GM23248 (cell line): ENCODE data around the gene P2RY12. TPM values are rescaled to one million over a fixed set of nuclear protein-coding genes. Genes with fewer than 3 reads are reported as not detected.

Source experiments
- DNase-seq: peaks from one replicate; pipeline ENCODE4 v3.0.0-alpha.2; 2015
- H2AFZ ChIP-seq: fragments of 200-600 bp; sonication (generic); 2 replicates; pipeline ENCODE4 v1.6.1; 2016; ENCODE audit warnings: antibody characterized with exemption
- H3F3A ChIP-seq: fragments of 200-600 bp; sonication (generic); 2 replicates; pipeline ENCODE4 v1.6.1; 2016; ENCODE audit warnings: mild to moderate bottlenecking, antibody characterized with exemption, mixed run types; ENCODE audit not compliant: insufficient read depth
- H3K27ac ChIP-seq: fragments of 200-600 bp; sonication (generic); 2 replicates; pipeline ENCODE4 v1.5.1; 2016; ENCODE audit warnings: mild to moderate bottlenecking
- H3K27me3 ChIP-seq: fragments of 200-600 bp; sonication (generic); replicated peaks from 2 replicates; pipeline ENCODE4 v1.6.1; 2016; ENCODE audit warnings: mild to moderate bottlenecking; ENCODE audit not compliant: insufficient read depth
- H3K36me3 ChIP-seq: fragments of 200-600 bp; sonication (generic); 2 replicates; pipeline ENCODE4 v1.6.1; 2016; ENCODE audit warnings: low read depth, mild to moderate bottlenecking
- H3K4me1 ChIP-seq: fragments of 200-600 bp; sonication (generic); 2 replicates; pipeline ENCODE4 v1.6.1; 2016; ENCODE audit warnings: mild to moderate bottlenecking; ENCODE audit not compliant: insufficient read depth
- H3K4me2 ChIP-seq: fragments of 200-600 bp; sonication (generic); one replicate; pipeline ENCODE4 v1.6.1; 2016; ENCODE audit warnings: mild to moderate bottlenecking; ENCODE audit not compliant: unreplicated experiment
- H3K4me3 ChIP-seq: fragments of 200-600 bp; sonication (generic); 2 replicates; pipeline ENCODE4 v1.5.1; 2016; ENCODE audit warnings: mild to moderate bottlenecking
- H3K79me2 ChIP-seq: fragments of 200-600 bp; sonication (generic); 2 replicates; pipeline ENCODE4 v1.6.1; 2016; ENCODE audit warnings: mild to moderate bottlenecking; ENCODE audit not compliant: insufficient read depth
- H3K9ac ChIP-seq: fragments of 200-600 bp; sonication (generic); 2 replicates; pipeline ENCODE4 v1.6.1; 2016; ENCODE audit warnings: mild to moderate bottlenecking
- H3K9me2 ChIP-seq: fragments of 200-600 bp; sonication (generic); 2 replicates; pipeline ENCODE4 v1.6.1; 2016; ENCODE audit warnings: mixed run types, mild to moderate bottlenecking, moderate library complexity; ENCODE audit not compliant: insufficient read depth
- H3K9me3 ChIP-seq: fragments of 200-600 bp; sonication (generic); one replicate; pipeline ENCODE4 v1.6.1; 2017; ENCODE audit warnings: low read depth
- H4K20me1 ChIP-seq: fragments of 200-600 bp; sonication (generic); 2 replicates; pipeline ENCODE4 v1.6.0; 2016; ENCODE audit not compliant: insufficient read depth
- EZH2 ChIP-seq: fragments of 200-600 bp; sonication (generic); IDR thresholded peaks from 2 replicates; pipeline ENCODE4 v1.6.1; 2018; ENCODE audit warnings: antibody characterized with exemption, mild to moderate bottlenecking; ENCODE audit not compliant: insufficient read depth, poor library complexity, severe bottlenecking
- EZH2phosphoT487 ChIP-seq: fragments of 200-600 bp; sonication (generic); IDR thresholded peaks from 2 replicates; pipeline ENCODE4 v1.6.1; 2018; ENCODE audit warnings: antibody characterized with exemption, moderate library complexity, mild to moderate bottlenecking, low read depth; ENCODE audit not compliant: insufficient read depth
- WGBS, 2 experiments: methylation state at CpG; one replicate each; pipeline ENCODE4 v1.1.6; 2015 to 2017; ENCODE audit warnings: low lambda C conversion rate in 2 of 2, low coverage in 1 of 2; ENCODE audit errors: missing lambda C conversion rate in 2 of 2; 5-methylcytosine and 5-hydroxymethylcytosine counted together
- in situ Hi-C: fragments of 300-500 bp; cut with MboI; formaldehyde crosslinking; loops from 2 replicates; pipeline ENCODE4 v1.15.0; 2020
- polyA plus RNA-seq: library from polyadenylated mRNA; unstranded; fragments of >200 nt; fragmentation: Nextera tagmentation; extraction: Ambion mirVana; gene quantifications from 2 replicates; pipeline ENCODE4 v1.2.1, GENCODE V29; 2016
- total RNA-seq: library from RNA; depleted of rRNA; stranded (reverse); fragments of >200 nt; shearing (Covaris generic); gene quantifications from 2 replicates; pipeline ENCODE4 v1.2.3, GENCODE V29; 2014

Gene P2RY12
- total and polyA plus RNA-seq, 2 experiments from 2014 or later: not detected

DNA sequence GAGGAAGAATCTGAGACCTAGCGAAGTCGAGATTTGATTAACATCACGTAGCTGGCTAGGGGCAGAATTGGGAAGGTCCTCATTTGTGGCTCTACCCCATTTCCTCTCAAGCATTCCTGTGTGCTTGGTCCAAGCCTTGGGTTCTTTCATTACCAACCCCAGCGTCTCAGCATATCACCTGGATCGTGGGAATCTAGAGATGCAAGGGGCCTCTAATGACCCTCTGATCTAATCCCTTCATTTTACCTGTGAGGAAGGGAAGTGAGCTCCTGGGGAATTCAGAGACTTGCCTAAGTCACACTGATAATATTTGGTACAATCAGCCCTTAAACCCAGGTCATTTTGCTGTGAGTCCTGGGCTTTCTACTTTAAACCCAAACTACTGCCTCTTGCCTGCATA is 70.0 kb downstream of the P2RY12 start:
- Histone ChIP-seq H3K9ac (no peak overlapping the region), H2AFZ (no peak overlapping the region), H3K9me3 (no peaks in the 10 kb centered on the region), H4K20me1 (no peaks in the 10 kb centered on the region), H3K27me3 (no peaks in the 10 kb centered on the region), H3K4me2 (no peak overlapping the region), H3K4me3 (no peak overlapping the region), H3K27ac (no peak overlapping the region), H3K9me2 (no peaks in the 10 kb centered on the region), H3K79me2 (no peaks in the 10 kb centered on the region), H3K36me3 (no peaks in the 10 kb centered on the region), H3F3A (peaks cover 39% of the 10 kb centered on the region), H3K4me1 (peaks cover 32% of the 10 kb centered on the region)
- DNase-seq: no peak
- WGBS, 2 experiments: 94 to 98% methylated on average over 5 of the region's 5 CpGs
- TF ChIP-seq EZH2: no peak
- no peak for TF ChIP-seq EZH2phosphoT487
- in situ Hi-C loops: no loop called here

DNA sequence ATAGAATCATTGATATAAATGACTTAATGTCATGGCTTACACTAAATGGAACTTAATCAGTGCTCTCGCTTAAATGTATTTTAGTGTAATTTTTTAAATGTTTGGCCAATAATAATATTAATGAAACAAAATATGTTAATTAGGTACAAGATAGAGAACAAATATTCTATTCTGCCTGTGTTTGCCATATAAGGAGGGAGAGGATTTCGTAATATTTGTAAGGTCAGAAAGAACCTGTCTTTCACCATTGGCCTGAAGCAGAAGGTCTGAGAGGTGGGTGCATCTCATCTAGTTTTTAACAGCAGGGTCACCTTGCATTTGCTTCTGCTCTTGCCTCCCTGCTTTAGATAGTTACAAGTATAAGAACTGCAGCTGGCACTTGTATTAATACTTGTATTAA is 70.4 kb downstream of the P2RY12 start:
- in situ Hi-C loops: no loop called here

DNA sequence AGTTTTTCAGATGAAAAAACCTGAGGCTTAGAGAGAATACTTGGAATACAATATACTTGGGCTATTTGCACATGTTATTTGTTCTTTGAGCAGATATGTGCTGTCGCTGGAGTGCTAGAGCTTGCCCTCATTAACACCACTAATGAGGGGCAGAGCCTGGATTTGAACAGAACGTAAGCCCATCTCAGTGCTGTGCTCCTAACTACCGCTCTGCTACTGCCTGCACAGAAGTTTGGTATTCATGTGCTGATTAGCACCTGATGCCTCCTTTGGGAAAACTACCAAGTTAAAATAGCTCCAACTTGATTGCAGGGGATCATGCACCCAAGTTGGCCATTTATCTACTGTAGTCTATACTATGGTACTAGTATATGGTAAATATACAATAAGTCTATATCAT is 71.6 kb downstream of the P2RY12 start:
- H3K4me1 ChIP-seq: peaks cover 24% of the 10 kb centered on the region
- H2AFZ ChIP-seq: no peak overlapping the region
- in situ Hi-C loops: no loop called here
- TF ChIP-seq EZH2 (no peak), EZH2phosphoT487 (no peak)
- H3K27me3 ChIP-seq: no peaks in the 10 kb centered on the region
- no peak overlapping the region for H3K9ac ChIP-seq
- peaks cover 26% of the 10 kb centered on the region for H3F3A ChIP-seq
- no peak overlapping the region for H3K27ac ChIP-seq
- H3K9me3 ChIP-seq: no peaks in the 10 kb centered on the region
- H3K4me2 ChIP-seq: no peak overlapping the region
- 79 to 80% methylated on average over 3 of the region's 3 CpGs for WGBS, 2 experiments
- no peaks in the 10 kb centered on the region for H4K20me1 ChIP-seq
- DNase-seq: no peak
- no peaks in the 10 kb centered on the region for H3K36me3 ChIP-seq
- no peaks in the 10 kb centered on the region for H3K79me2 ChIP-seq
- H3K9me2 ChIP-seq: no peaks in the 10 kb centered on the region
- H3K4me3 ChIP-seq: no peak overlapping the region

More for the DNA sequence above, 70.4 kb downstream of the P2RY12 start:
- H3K9me2 ChIP-seq: no peaks in the 10 kb centered on the region
- H3K79me2 ChIP-seq: no peaks in the 10 kb centered on the region
- H2AFZ ChIP-seq: no peak overlapping the region
- H3K27me3 ChIP-seq: no peaks in the 10 kb centered on the region
- H3F3A ChIP-seq: peaks cover 36% of the 10 kb centered on the region
- no peak for DNase-seq
- 95 to 96% methylated on average over 2 of the region's 2 CpGs for WGBS, 2 experiments
- H3K36me3 ChIP-seq: no peaks in the 10 kb centered on the region
- H3K27ac ChIP-seq: no peak overlapping the region
- no peak overlapping the region for H3K4me2 ChIP-seq
- peaks cover 28% of the 10 kb centered on the region for H3K4me1 ChIP-seq
- no peak for TF ChIP-seq EZH2phosphoT487
- TF ChIP-seq EZH2: no peak
- H3K4me3 ChIP-seq: no peak overlapping the region
- no peaks in the 10 kb centered on the region for H3K9me3 ChIP-seq
- H3K9ac ChIP-seq: no peak overlapping the region
- no peaks in the 10 kb centered on the region for H4K20me1 ChIP-seq

DNA sequence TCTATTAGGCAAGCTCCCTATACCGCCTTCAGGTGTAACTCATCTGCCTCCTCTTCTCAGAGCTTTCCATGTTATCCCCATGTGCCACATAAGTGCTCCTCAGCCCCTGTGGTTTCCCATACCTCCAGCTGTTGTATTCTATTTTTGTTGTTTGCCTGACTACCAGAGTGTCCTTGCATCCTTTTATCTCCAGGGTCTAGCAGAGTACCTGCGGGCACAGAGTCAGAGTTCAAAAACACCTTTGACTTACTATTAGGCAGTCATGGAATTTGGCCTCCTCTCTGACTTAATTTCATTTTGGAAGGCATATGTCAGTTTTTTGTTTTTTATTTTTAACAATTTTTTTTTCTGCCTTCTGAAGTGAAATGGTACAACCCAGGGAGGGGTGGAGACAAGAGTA is 75.0 kb downstream of the P2RY12 start:
- DNase-seq: no peak
- no peak overlapping the region for H3K27ac ChIP-seq
- no peaks in the 10 kb centered on the region for H3K9me2 ChIP-seq
- no peak overlapping the region for H2AFZ ChIP-seq
- H4K20me1 ChIP-seq: no peaks in the 10 kb centered on the region
- H3K27me3 ChIP-seq: no peaks in the 10 kb centered on the region
- no peaks in the 10 kb centered on the region for H3K9me3 ChIP-seq
- no peaks in the 10 kb centered on the region for H3K36me3 ChIP-seq
- in situ Hi-C loops: no loop called here
- TF ChIP-seq EZH2 (no peak), EZH2phosphoT487 (no peak)
- H3K9ac ChIP-seq: no peak overlapping the region
- WGBS, 2 experiments: 100% methylated on average over 2 of the region's 2 CpGs
- no peaks in the 10 kb centered on the region for H3K79me2 ChIP-seq
- H3K4me2 ChIP-seq: no peak overlapping the region
- H3F3A ChIP-seq: peaks cover 26% of the 10 kb centered on the region
- peaks cover 39% of the 10 kb centered on the region for H3K4me1 ChIP-seq
- no peak overlapping the region for H3K4me3 ChIP-seq
